GM12878 (cell line): ENCODE results near the gene ING4. TPM values are rescaled to one million over a fixed set of nuclear protein-coding genes. Genes with fewer than 3 reads are reported as not detected.

Experiments
- CREB1 ChIP-seq: IDR thresholded peaks from 2 replicates; pipeline ENCODE4 v1.6.1; 2012; ENCODE audit warnings: low read depth, mild to moderate bottlenecking, inconsistent platforms
- KDM1A ChIP-seq: fragments of 200-600 bp; sonication (generic); IDR thresholded peaks from 2 replicates; pipeline ENCODE4 v1.6.1; 2016; ENCODE audit warnings: borderline replicate concordance
- KLF5 ChIP-seq: fragments of 450-650 bp; IDR thresholded peaks from 2 replicates; pipeline ENCODE4 v1.6.1; 2014; ENCODE audit warnings: mild to moderate bottlenecking; ENCODE audit not compliant: partially characterized antibody
- LARP7 ChIP-seq: fragments of 450-650 bp; IDR thresholded peaks from 2 replicates; pipeline ENCODE4 v1.6.1; 2017; ENCODE audit warnings: mild to moderate bottlenecking
- NRF1 ChIP-seq: conservative IDR thresholded peaks from 2 replicates; pipeline ENCODE4 v1.6.1; 2011; ENCODE audit warnings: mild to moderate bottlenecking, low read depth, low read length, improper control_type of control experiment
- POLR2AphosphoS5 ChIP-seq: IDR thresholded peaks from 2 replicates; pipeline ENCODE4 v1.6.1; 2011; ENCODE audit warnings: mild to moderate bottlenecking, low read length, inconsistent platforms
- RB1 ChIP-seq: fragments of 450-650 bp; formaldehyde crosslinking; IDR thresholded peaks from 2 replicates; pipeline ENCODE4 v1.6.1; 2017; ENCODE audit warnings: mild to moderate bottlenecking, borderline replicate concordance
- SIX5 ChIP-seq: IDR thresholded peaks from 2 replicates; pipeline ENCODE4 v1.6.1; 2011; ENCODE audit warnings: mild to moderate bottlenecking, low read depth, low read length, moderate library complexity; ENCODE audit not compliant: severe bottlenecking
- STAT3 ChIP-seq: IDR thresholded peaks from 2 replicates; pipeline ENCODE4 v1.6.1; 2011; ENCODE audit warnings: low read depth, low read length, improper control_type of control experiment
- TCF12 ChIP-seq: IDR thresholded peaks from 2 replicates; pipeline ENCODE4 v1.6.1; 2011; ENCODE audit warnings: low read depth, mild to moderate bottlenecking, low read length
- polyA plus RNA-seq, 11 experiments: library from polyadenylated mRNA; depleted of rRNA in 4 of 11; unstranded in 6 of 11; stranded (reverse) in 5 of 11; fragments of >200 nt; fragmentation: Nextera tagmentation in 4 of 11; fragmentation: Illumina TruSeq in 1 of 11; extraction: Ambion mirVana in 4 of 11; extraction: Trizol in 1 of 11; gene quantifications; 1 replicate in 1 of 11; 2 replicates in 10 of 11; pipeline versions ENCODE4 v1.2.1 to v1.2.3, GENCODE V29; 2011 to 2016; ENCODE audit warnings: inconsistent platforms in 2 of 11, missing spikeins in 2 of 11, low read depth in 1 of 11
- total RNA-seq, 4 experiments: library from RNA; depleted of rRNA in 3 of 4; stranded (reverse); fragments of >200 nt in 3 of 4; fragmentation: Illumina TruSeq in 1 of 4; extraction: Trizol in 1 of 4; gene quantifications; 2 replicates each; pipeline versions ENCODE4 v1.2.1 to v1.2.3, GENCODE V29; 2013 to 2021
- TF ChIP-seq, protein P1 (sequence below): IDR thresholded peaks from 2 replicates; pipeline ENCODE4 v1.6.1; 2012; ENCODE audit warnings: mild to moderate bottlenecking, low read depth, low read length
- TF ChIP-seq, protein P2 (sequence below): fragments of 450-650 bp; conservative IDR thresholded peaks from 2 replicates; pipeline ENCODE4 v1.6.1; 2017; ENCODE audit warnings: mild to moderate bottlenecking, moderate library complexity
- TF ChIP-seq, protein P3 (sequence below): fragments of 450-650 bp; formaldehyde crosslinking; IDR thresholded peaks from 2 replicates; pipeline ENCODE4 v1.4.0; 2020; ENCODE audit warnings: mild to moderate bottlenecking, moderate library complexity

ING4 gene
- total and polyA plus RNA-seq, 10 of the 15 experiments (the other 5 are each of a cell fraction or from before 2014, with no cell fraction given), result 7.2 to 53.9 (median 21.8) TPM

DNA sequence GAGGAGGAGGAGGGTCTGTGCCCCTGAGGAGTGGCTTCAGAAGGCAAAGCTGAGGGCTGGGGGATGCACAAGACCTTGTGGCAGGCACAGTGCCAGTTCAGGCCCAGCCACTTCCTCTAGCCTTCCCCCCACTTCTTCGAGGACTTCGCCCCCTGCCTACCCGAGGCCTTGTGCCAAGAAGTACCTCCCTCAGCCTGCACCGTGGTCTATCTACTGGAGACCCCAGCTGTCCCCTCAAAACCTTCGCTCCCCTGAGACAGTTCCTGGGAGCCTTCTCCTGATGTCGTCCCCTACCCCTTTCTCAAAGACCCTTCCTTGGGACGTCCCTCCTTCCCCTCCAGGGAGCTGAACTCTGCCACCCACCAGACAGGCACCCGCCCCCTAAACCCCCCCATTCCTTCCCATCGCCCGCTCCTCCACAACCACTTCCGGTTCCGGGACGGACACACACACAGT is 25.7 kb upstream of the ING4 start (continued):
- TF ChIP-seq, protein P1, sequence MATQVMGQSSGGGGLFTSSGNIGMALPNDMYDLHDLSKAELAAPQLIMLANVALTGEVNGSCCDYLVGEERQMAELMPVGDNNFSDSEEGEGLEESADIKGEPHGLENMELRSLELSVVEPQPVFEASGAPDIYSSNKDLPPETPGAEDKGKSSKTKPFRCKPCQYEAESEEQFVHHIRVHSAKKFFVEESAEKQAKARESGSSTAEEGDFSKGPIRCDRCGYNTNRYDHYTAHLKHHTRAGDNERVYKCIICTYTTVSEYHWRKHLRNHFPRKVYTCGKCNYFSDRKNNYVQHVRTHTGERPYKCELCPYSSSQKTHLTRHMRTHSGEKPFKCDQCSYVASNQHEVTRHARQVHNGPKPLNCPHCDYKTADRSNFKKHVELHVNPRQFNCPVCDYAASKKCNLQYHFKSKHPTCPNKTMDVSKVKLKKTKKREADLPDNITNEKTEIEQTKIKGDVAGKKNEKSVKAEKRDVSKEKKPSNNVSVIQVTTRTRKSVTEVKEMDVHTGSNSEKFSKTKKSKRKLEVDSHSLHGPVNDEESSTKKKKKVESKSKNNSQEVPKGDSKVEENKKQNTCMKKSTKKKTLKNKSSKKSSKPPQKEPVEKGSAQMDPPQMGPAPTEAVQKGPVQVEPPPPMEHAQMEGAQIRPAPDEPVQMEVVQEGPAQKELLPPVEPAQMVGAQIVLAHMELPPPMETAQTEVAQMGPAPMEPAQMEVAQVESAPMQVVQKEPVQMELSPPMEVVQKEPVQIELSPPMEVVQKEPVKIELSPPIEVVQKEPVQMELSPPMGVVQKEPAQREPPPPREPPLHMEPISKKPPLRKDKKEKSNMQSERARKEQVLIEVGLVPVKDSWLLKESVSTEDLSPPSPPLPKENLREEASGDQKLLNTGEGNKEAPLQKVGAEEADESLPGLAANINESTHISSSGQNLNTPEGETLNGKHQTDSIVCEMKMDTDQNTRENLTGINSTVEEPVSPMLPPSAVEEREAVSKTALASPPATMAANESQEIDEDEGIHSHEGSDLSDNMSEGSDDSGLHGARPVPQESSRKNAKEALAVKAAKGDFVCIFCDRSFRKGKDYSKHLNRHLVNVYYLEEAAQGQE, result no peak
- no peak; the same call in 1 of the 2 replicates for TF ChIP-seq CREB1
- TF ChIP-seq, protein P2, sequence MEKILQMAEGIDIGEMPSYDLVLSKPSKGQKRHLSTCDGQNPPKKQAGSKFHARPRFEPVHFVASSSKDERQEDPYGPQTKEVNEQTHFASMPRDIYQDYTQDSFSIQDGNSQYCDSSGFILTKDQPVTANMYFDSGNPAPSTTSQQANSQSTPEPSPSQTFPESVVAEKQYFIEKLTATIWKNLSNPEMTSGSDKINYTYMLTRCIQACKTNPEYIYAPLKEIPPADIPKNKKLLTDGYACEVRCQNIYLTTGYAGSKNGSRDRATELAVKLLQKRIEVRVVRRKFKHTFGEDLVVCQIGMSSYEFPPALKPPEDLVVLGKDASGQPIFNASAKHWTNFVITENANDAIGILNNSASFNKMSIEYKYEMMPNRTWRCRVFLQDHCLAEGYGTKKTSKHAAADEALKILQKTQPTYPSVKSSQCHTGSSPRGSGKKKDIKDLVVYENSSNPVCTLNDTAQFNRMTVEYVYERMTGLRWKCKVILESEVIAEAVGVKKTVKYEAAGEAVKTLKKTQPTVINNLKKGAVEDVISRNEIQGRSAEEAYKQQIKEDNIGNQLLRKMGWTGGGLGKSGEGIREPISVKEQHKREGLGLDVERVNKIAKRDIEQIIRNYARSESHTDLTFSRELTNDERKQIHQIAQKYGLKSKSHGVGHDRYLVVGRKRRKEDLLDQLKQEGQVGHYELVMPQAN, result peak; percentile 31; the same call in 1 of the 2 replicates
- TF ChIP-seq SIX5, result no peak
- TF ChIP-seq LARP7, result no peak; the same call in 1 of the 2 replicates
- TF ChIP-seq RB1, result no peak
- 0 out of 2 replicates have a peak, but pooled peaks have one; percentile 12 for TF ChIP-seq POLR2AphosphoS5
- no peak for TF ChIP-seq TCF12
- TF ChIP-seq STAT3, result no peak
- TF ChIP-seq KLF5, result no peak
- TF ChIP-seq, protein P3, sequence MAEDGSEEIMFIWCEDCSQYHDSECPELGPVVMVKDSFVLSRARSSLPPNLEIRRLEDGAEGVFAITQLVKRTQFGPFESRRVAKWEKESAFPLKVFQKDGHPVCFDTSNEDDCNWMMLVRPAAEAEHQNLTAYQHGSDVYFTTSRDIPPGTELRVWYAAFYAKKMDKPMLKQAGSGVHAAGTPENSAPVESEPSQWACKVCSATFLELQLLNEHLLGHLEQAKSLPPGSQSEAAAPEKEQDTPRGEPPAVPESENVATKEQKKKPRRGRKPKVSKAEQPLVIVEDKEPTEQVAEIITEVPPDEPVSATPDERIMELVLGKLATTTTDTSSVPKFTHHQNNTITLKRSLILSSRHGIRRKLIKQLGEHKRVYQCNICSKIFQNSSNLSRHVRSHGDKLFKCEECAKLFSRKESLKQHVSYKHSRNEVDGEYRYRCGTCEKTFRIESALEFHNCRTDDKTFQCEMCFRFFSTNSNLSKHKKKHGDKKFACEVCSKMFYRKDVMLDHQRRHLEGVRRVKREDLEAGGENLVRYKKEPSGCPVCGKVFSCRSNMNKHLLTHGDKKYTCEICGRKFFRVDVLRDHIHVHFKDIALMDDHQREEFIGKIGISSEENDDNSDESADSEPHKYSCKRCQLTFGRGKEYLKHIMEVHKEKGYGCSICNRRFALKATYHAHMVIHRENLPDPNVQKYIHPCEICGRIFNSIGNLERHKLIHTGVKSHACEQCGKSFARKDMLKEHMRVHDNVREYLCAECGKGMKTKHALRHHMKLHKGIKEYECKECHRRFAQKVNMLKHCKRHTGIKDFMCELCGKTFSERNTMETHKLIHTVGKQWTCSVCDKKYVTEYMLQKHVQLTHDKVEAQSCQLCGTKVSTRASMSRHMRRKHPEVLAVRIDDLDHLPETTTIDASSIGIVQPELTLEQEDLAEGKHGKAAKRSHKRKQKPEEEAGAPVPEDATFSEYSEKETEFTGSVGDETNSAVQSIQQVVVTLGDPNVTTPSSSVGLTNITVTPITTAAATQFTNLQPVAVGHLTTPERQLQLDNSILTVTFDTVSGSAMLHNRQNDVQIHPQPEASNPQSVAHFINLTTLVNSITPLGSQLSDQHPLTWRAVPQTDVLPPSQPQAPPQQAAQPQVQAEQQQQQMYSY (CRISPR knock-in tag), result no peak
- no peak for TF ChIP-seq NRF1
- no peak for TF ChIP-seq KDM1A
